GM18499 (cell line): ENCODE data around the gene MDGA2.

Source experiments
- ATAC-seq: cut with Tn5 transposase; IDR thresholded peaks from one replicate; pipeline ENCODE4 v1.9.1; 2021; ENCODE audit warnings: moderate number of reproducible peaks; ENCODE audit not compliant: insufficient read depth, unreplicated experiment

Gene MDGA2

GRCh38 chr14:46818147-46818546 lies 857.3 kb downstream of the MDGA2 start:
- ATAC-seq, result no peak

GRCh38 chr14:46793144-46793543 lies 882.3 kb downstream of the MDGA2 start:
- no peak for ATAC-seq
